ENCODE data around the gene JMJD8. TPM values are rescaled to one million over a fixed set of nuclear protein-coding genes. Genes with fewer than 3 reads are reported as not detected.

The JMJD8 gene
- total and polyA plus RNA-seq, 12 donors: 50.8 to 137 (median 93.1) TPM

GRCh38 chr16:716768-717325 is 32.7 kb upstream of the JMJD8 start:
- TF ChIP-seq POLR2A (IDR thresholded peaks at IDR 0.05) (no peak), CTCF (IDR thresholded peaks at IDR 0.05) (no peak)
- Histone ChIP-seq H3K4me1 (replicated peaks in 1 of 2) (peaks cover 28 to 38% of the 10 kb centered on the region in 2 donors), H3K9me3 (replicated peaks in 1 of 3) (no peaks in the 10 kb centered on the region), H3K36me3 (replicated peaks in 1 of 2) (no peaks in the 10 kb centered on the region), H3K27ac (peak overlapping the region in 1 of 5 donors; percentile 56), H3K27me3 (no peaks in the 10 kb centered on the region), H3K4me3 (no peak overlapping the region)
- intact Hi-C loops (cut with DNase I): loop anchor here in 1 of 2 donors (10.0 kb wide), 1 partner anchor 338 kb away; no protein-coding TSS in a partner anchor
- no peak for DNase-seq
- WGBS, 4 donors: 76 to 93% (median 86%) methylated on average over 9 to 29 of the region's 29 CpGs

- DNase-seq: peak; percentile 78 to 92 (median 84)
- intact Hi-C loops (cut with DNase I): loop anchor here in 1 of 2 donors (10.0 kb wide), 1 partner anchor 339 kb away; no protein-coding TSS in a partner anchor
- H3K27me3 ChIP-seq: peaks cover 3% of the 10 kb centered on the region
- peak overlapping the region in 2 of 4 donors; percentile 37 to 76 for H3K4me3 ChIP-seq
- peak overlapping the region in 2 of 5 donors; percentile 56 to 62 for H3K27ac ChIP-seq
- no peaks in the 10 kb centered on the region for H3K9me3 ChIP-seq (replicated peaks in 1 of 3)
- no peak for TF ChIP-seq POLR2A (IDR thresholded peaks at IDR 0.05)
- TF ChIP-seq CTCF (IDR thresholded peaks at IDR 0.05): no peak
- peaks cover 23 to 34% of the 10 kb centered on the region in 2 donors for H3K4me1 ChIP-seq (replicated peaks in 1 of 2)
- H3K36me3 ChIP-seq (replicated peaks in 1 of 2): no peaks in the 10 kb centered on the region
- 15 to 30% (median 20%) methylated on average over 7 to 12 of the region's 12 CpGs for WGBS, 4 donors
These were observed 32.0 kb upstream of the JMJD8 start for GRCh38 chr16:716200-716568.

GRCh38 chr16:715477-716199 is 31.5 kb upstream of the JMJD8 start:
- WGBS, 4 donors: 1 to 18% (median 4%) methylated on average over 4 to 74 of the region's 74 CpGs
- DNase-seq: peak in 1 of 7 donors; percentile 29
- Histone ChIP-seq H3K36me3 (replicated peaks in 1 of 2) (no peaks in the 10 kb centered on the region), H3K4me1 (replicated peaks in 1 of 2) (peaks cover 23 to 34% of the 10 kb centered on the region in 2 donors), H3K27me3 (peaks cover 6% of the 10 kb centered on the region), H3K4me3 (peak overlapping the region in 2 of 4 donors; percentile 37 to 76), H3K9me3 (replicated peaks in 1 of 3) (no peaks in the 10 kb centered on the region), H3K27ac (peak overlapping the region in 3 of 5 donors; percentile 42 to 62 (median 56))
- TF ChIP-seq CTCF (IDR thresholded peaks at IDR 0.05) (no peak), POLR2A (IDR thresholded peaks at IDR 0.05) (no peak)
- intact Hi-C loops (cut with DNase I): loop anchor here in 1 of 2 donors (10.0 kb wide), 1 partner anchor 339 kb away; no protein-coding TSS in a partner anchor

Data from adrenal gland (tissue), 12 donors.